ENCODE results near the gene P3H2.
"Not testable (repeated sequence)": the region's sequence is repeated elsewhere in the genome, so short reads cannot be mapped to it uniquely, and the experiment has no call there.

The P3H2 gene

DNA sequence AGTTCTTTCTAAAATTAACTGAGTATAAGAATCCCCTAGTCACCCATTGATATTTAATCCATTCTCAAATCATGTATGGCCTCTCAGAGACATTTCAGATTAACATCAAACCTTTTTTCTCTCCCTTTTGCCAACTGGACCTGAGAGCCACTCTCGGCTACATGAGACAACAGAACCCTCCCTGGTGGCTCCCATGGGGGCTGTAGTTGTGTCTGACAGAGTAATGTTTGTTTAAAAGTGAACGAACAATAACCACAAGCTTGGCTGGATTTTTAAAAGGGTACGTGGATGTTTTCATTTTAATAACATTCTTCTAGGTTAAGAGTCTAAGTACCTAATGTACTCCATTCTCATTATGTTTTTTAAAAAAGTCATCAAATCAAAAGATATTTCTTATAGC lies 37.1 kb downstream of the P3H2 start:
- TF ChIP-seq PPARA (CRISPR knock-in tag; IDR thresholded peaks at IDR 0.05; ENCODE audit: borderline replicate concordance), result no peak
- no peak for TF ChIP-seq ESRRG (CRISPR knock-in tag; IDR thresholded peaks at IDR 0.05)
- TF ChIP-seq ZNF70 (CRISPR knock-in tag; IDR thresholded peaks at IDR 0.05), result no peak
- TF ChIP-seq, protein P1, sequence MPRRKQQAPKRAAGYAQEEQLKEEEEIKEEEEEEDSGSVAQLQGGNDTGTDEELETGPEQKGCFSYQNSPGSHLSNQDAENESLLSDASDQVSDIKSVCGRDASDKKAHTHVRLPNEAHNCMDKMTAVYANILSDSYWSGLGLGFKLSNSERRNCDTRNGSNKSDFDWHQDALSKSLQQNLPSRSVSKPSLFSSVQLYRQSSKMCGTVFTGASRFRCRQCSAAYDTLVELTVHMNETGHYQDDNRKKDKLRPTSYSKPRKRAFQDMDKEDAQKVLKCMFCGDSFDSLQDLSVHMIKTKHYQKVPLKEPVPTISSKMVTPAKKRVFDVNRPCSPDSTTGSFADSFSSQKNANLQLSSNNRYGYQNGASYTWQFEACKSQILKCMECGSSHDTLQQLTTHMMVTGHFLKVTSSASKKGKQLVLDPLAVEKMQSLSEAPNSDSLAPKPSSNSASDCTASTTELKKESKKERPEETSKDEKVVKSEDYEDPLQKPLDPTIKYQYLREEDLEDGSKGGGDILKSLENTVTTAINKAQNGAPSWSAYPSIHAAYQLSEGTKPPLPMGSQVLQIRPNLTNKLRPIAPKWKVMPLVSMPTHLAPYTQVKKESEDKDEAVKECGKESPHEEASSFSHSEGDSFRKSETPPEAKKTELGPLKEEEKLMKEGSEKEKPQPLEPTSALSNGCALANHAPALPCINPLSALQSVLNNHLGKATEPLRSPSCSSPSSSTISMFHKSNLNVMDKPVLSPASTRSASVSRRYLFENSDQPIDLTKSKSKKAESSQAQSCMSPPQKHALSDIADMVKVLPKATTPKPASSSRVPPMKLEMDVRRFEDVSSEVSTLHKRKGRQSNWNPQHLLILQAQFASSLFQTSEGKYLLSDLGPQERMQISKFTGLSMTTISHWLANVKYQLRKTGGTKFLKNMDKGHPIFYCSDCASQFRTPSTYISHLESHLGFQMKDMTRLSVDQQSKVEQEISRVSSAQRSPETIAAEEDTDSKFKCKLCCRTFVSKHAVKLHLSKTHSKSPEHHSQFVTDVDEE (CRISPR knock-in tag; IDR thresholded peaks at IDR 0.05), result no peak
- TF ChIP-seq, protein P2, sequence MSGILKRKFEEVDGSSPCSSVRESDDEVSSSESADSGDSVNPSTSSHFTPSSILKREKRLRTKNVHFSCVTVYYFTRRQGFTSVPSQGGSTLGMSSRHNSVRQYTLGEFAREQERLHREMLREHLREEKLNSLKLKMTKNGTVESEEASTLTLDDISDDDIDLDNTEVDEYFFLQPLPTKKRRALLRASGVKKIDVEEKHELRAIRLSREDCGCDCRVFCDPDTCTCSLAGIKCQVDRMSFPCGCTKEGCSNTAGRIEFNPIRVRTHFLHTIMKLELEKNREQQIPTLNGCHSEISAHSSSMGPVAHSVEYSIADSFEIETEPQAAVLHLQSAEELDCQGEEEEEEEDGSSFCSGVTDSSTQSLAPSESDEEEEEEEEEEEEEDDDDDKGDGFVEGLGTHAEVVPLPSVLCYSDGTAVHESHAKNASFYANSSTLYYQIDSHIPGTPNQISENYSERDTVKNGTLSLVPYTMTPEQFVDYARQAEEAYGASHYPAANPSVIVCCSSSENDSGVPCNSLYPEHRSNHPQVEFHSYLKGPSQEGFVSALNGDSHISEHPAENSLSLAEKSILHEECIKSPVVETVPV (CRISPR knock-in tag; IDR thresholded peaks at IDR 0.05), result no peak
- no peak for TF ChIP-seq OSR1 (CRISPR knock-in tag; IDR thresholded peaks at IDR 0.05)
- TF ChIP-seq TOX (CRISPR knock-in tag; IDR thresholded peaks at IDR 0.05; ENCODE audit: borderline replicate concordance), result no peak
- TF ChIP-seq, protein P3, sequence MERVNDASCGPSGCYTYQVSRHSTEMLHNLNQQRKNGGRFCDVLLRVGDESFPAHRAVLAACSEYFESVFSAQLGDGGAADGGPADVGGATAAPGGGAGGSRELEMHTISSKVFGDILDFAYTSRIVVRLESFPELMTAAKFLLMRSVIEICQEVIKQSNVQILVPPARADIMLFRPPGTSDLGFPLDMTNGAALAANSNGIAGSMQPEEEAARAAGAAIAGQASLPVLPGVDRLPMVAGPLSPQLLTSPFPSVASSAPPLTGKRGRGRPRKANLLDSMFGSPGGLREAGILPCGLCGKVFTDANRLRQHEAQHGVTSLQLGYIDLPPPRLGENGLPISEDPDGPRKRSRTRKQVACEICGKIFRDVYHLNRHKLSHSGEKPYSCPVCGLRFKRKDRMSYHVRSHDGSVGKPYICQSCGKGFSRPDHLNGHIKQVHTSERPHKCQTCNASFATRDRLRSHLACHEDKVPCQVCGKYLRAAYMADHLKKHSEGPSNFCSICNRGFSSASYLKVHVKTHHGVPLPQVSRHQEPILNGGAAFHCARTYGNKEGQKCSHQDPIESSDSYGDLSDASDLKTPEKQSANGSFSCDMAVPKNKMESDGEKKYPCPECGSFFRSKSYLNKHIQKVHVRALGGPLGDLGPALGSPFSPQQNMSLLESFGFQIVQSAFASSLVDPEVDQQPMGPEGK (CRISPR knock-in tag; IDR thresholded peaks at IDR 0.05; ENCODE audit: borderline replicate concordance), result no peak
- no peak for TF ChIP-seq ZC3H10 (CRISPR knock-in tag; IDR thresholded peaks at IDR 0.05)
- TF ChIP-seq GLIS3 (CRISPR knock-in tag; IDR thresholded peaks at IDR 0.05), result no peak
- no peak for TF ChIP-seq ZFP3 (CRISPR knock-in tag; IDR thresholded peaks at IDR 0.05)
- TF ChIP-seq, protein P4, sequence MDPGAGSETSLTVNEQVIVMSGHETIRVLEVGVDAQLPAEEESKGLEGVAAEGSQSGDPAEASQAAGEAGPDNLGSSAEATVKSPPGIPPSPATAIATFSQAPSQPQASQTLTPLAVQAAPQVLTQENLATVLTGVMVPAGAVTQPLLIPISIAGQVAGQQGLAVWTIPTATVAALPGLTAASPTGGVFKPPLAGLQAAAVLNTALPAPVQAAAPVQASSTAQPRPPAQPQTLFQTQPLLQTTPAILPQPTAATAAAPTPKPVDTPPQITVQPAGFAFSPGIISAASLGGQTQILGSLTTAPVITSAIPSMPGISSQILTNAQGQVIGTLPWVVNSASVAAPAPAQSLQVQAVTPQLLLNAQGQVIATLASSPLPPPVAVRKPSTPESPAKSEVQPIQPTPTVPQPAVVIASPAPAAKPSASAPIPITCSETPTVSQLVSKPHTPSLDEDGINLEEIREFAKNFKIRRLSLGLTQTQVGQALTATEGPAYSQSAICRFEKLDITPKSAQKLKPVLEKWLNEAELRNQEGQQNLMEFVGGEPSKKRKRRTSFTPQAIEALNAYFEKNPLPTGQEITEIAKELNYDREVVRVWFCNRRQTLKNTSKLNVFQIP (CRISPR knock-in tag; IDR thresholded peaks at IDR 0.05; ENCODE audit: borderline replicate concordance, low read depth), result no peak
- TF ChIP-seq CSDC2 (CRISPR knock-in tag; IDR thresholded peaks at IDR 0.05), result no peak
- no peak for TF ChIP-seq TCF4 (CRISPR knock-in tag; IDR thresholded peaks at IDR 0.05; ENCODE audit: borderline replicate concordance)
- TF ChIP-seq ZNF565 (CRISPR knock-in tag; conservative IDR thresholded peaks at IDR 0.05; ENCODE audit: low read depth), result no peak
- TF ChIP-seq ZFP30 (CRISPR knock-in tag; IDR thresholded peaks at IDR 0.05), result no peak
- no peak for ATAC-seq

DNA sequence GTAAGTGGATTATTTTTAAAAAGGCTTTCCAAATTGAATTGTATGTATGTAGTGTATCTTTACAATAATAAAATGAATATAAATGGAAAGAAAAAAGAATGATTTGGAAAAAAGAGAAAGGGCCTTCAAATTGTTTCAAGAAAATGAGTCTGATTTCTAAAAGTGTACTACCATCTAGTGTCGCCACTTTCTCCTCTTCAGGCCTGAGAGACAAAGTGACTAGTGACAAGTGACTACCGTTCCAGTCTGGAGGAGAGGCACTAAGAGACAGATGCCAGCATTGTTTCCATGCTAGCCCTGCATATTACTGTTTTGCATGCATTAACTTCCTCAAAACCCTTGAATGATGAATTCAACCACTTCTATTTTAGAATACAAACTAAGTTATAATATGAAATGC lies 39.3 kb downstream of the P3H2 start:
- ATAC-seq, result no peak
- TF ChIP-seq ZC3H10 (CRISPR knock-in tag; IDR thresholded peaks at IDR 0.05), result no peak
- TF ChIP-seq ARNTL (CRISPR knock-in tag; IDR thresholded peaks at IDR 0.05; ENCODE audit: borderline replicate concordance, low read depth), result no peak
- no peak for TF ChIP-seq TOX (CRISPR knock-in tag; IDR thresholded peaks at IDR 0.05; ENCODE audit: borderline replicate concordance)
- TF ChIP-seq TCF4 (CRISPR knock-in tag; IDR thresholded peaks at IDR 0.05; ENCODE audit: borderline replicate concordance), result no peak
- TF ChIP-seq ZNF8 (CRISPR knock-in tag; IDR thresholded peaks at IDR 0.05), result no peak
- TF ChIP-seq, protein P2 (CRISPR knock-in tag; IDR thresholded peaks at IDR 0.05), result no peak

DNA sequence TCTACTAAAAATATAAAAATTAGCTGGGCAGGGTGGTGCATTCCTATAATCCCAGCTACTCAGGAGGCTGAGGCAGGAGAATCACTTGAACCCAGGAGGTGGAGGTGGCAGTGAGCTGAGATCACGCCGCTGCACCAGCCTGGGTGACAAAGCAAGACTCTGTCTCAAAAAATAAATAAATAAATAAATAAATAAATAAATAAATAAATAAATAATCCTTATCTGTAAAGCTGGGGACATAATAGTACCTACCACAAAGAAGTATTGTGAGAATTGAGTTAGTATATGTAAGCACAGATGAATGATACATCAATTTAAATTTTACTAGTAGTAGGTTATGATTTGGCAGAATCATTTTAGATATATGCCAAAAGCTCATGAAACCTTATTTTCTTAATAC lies 41.5 kb downstream of the P3H2 start:
- not testable (repeated sequence) for ATAC-seq

DNA sequence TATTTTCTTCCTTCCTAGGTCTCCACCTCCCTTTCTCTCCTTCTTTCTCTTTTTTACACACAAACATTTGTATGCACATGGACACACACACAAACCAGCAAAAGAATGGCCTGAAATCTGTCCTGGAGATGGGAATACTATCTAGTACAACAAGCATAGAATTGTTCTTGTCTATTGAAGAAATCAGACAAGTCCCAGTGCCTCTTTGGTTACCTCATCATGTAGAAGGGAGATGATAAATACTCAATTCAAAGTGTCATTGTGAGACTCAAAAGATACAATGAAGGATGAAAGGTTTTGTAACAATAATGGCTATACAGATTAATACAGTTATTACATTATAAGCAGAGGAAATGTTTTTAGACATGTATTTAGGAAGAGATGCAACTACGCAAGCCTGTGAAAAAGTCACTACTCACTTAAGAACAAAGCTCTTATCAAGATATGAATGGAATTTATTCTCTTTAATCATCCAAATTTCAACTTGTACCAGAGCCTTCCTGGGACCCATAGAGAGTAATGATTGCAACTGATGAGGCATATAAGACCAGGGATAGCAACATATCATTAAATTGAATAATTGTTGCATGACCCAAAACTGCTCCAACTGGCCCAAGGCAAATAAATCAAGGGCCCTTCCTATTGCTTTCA lies 43.2 kb downstream of the P3H2 start:
- ATAC-seq, result no peak; the same call in 2 of the 3 replicates

More for the DNA sequence above, 43.2 kb downstream of the P3H2 start:
- TF ChIP-seq ARNTL (CRISPR knock-in tag; IDR thresholded peaks at IDR 0.05; ENCODE audit: borderline replicate concordance, low read depth), result no peak
